OCI-LY1 (cell line): ENCODE results near the gene VSIG10L2.

Experiments used
- H2AFZ ChIP-seq: fragments of 200-600 bp; sonication (generic), shearing (Covaris generic); 2 replicates; pipeline ENCODE4 v1.6.0; 2014; ENCODE audit warnings: antibody characterized with exemption, mild to moderate bottlenecking, low read length
- H3F3A ChIP-seq: fragments of 200-600 bp; sonication (generic), shearing (Covaris generic); 2 replicates; pipeline ENCODE4 v1.6.0; 2014; ENCODE audit warnings: mild to moderate bottlenecking, antibody characterized with exemption, low read length, moderate library complexity; ENCODE audit not compliant: insufficient read depth
- H3K27ac ChIP-seq: fragments of 200-600 bp; sonication (generic); 2 replicates; pipeline ENCODE4 v1.5.1; 2014; ENCODE audit warnings: low read length, mixed run types, mild to moderate bottlenecking, low read depth; ENCODE audit not compliant: poor library complexity, severe bottlenecking
- H3K27me3 ChIP-seq: fragments of 200-600 bp; sonication (generic); 2 replicates; pipeline ENCODE4 v1.6.0; 2014; ENCODE audit warnings: antibody characterized with exemption, mild to moderate bottlenecking, low read length, moderate library complexity; ENCODE audit not compliant: insufficient read depth
- H3K36me3 ChIP-seq: fragments of 200-600 bp; sonication (generic); 2 replicates; pipeline ENCODE4 v1.6.1; 2014; ENCODE audit warnings: mild to moderate bottlenecking, antibody characterized with exemption, low read length, moderate library complexity, mixed read lengths; ENCODE audit not compliant: insufficient read depth
- H3K4me1 ChIP-seq: fragments of 200-600 bp; sonication (generic); 2 replicates; pipeline ENCODE4 v1.5.1; 2014; ENCODE audit warnings: mild to moderate bottlenecking, low read length, moderate library complexity; ENCODE audit not compliant: insufficient read depth, severe bottlenecking
- H3K4me2 ChIP-seq: fragments of 200-600 bp; sonication (generic), shearing (Covaris generic); 2 replicates; pipeline ENCODE4 v1.6.1; 2014; ENCODE audit warnings: low read length
- H3K4me3 ChIP-seq: fragments of 200-600 bp; sonication (generic); 2 replicates; pipeline ENCODE4 v1.5.1; 2014; ENCODE audit warnings: low read length, low read depth, mild to moderate bottlenecking, mixed read lengths; ENCODE audit not compliant: poor library complexity, severe bottlenecking
- H3K79me2 ChIP-seq: fragments of 200-600 bp; shearing (Covaris generic); 2 replicates; pipeline ENCODE4 v1.6.1; 2016; ENCODE audit warnings: mixed run types, low read length, mixed read lengths; ENCODE audit not compliant: insufficient read depth
- H3K9ac ChIP-seq: fragments of 200-600 bp; sonication (generic), shearing (Covaris generic); 2 replicates; pipeline ENCODE4 v1.6.1; 2014; ENCODE audit warnings: mild to moderate bottlenecking, low read length, mixed read lengths
- H3K9me2 ChIP-seq: fragments of 200-600 bp; sonication (generic), shearing (Covaris generic); 2 replicates; pipeline ENCODE4 v1.6.1; 2014; ENCODE audit warnings: low read depth, mild to moderate bottlenecking, low read length, mixed read lengths
- H3K9me3 ChIP-seq: fragments of 200-600 bp; shearing (Covaris generic); 2 replicates; pipeline ENCODE4 v1.6.1; 2014; ENCODE audit warnings: low read length, mixed read lengths
- H4K20me1 ChIP-seq: fragments of 200-600 bp; sonication (generic), shearing (Covaris generic); 2 replicates; pipeline ENCODE4 v1.6.0; 2016; ENCODE audit warnings: mild to moderate bottlenecking, low read length; ENCODE audit not compliant: insufficient read depth
- CTCF ChIP-seq: fragments of 200-600 bp; sonication (generic), shearing (Covaris generic); IDR thresholded peaks from 2 replicates; pipeline ENCODE4 v1.5.1; 2017; ENCODE audit warnings: mild to moderate bottlenecking, antibody characterized with exemption, low read length, moderate library complexity, mixed read lengths
- EZH2 ChIP-seq: fragments of 200-600 bp; sonication (generic), shearing (Covaris generic); IDR thresholded peaks from 2 replicates; pipeline ENCODE4 v1.8.0; 2017; ENCODE audit warnings: borderline replicate concordance, mixed run types, mild to moderate bottlenecking, antibody characterized with exemption, low read length, moderate library complexity, mixed read lengths

The VSIG10L2 gene

DNA sequence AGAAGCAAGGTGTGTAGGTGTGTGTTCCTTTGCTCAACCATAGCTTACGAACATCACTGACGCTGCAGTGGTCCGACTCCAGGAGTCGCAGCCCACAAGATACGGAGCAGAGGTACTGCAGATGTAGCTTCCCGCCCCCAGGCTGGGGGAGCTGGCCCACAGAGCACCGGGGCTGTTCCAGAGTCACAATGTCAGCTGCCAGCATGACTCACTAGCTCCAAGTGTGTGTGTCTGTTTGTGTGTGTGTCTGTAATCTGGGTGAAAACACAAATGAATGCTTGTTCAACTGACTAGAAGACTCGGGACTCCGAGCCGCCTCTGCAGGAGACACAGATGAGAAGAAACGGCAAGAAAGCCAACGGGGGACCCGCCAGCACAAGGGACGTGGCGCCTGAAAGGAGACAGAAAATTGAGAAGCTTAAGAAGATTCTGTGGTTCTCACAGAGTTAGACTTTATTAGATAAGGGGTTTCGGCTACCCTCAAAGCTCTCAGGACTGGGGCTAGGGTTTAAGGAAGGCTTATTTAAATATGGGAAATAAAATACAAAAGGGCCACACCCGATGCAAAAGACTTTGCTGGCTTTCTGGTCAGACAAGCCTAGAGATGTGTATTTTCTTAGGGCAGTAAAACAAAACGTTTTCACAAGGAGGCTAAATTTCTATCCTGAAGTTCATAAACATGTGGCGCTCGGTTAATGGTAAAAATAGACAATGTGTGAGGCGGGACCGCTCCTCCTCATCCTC, 10.7 kb downstream of the VSIG10L2 start:
- H3K9ac ChIP-seq = no peak overlapping the region
- H3K27me3 ChIP-seq = no peaks in the 10 kb centered on the region

GRCh38 chr11:125957618-125958332, 11.9 kb downstream of the VSIG10L2 start:
- TF ChIP-seq EZH2 = no peak
- no peak for TF ChIP-seq CTCF
- Histone ChIP-seq H3K27ac (no peak overlapping the region), H3K79me2 (no peaks in the 10 kb centered on the region), H3F3A (no peaks in the 10 kb centered on the region), H3K36me3 (no peaks in the 10 kb centered on the region), H3K4me2 (no peak overlapping the region), H3K9ac (no peak overlapping the region), H2AFZ (no peak overlapping the region), H3K9me2 (no peaks in the 10 kb centered on the region), H3K27me3 (no peaks in the 10 kb centered on the region), H3K4me3 (no peak overlapping the region), H4K20me1 (no peaks in the 10 kb centered on the region), H3K4me1 (no peaks in the 10 kb centered on the region), H3K9me3 (no peaks in the 10 kb centered on the region)

More for the DNA sequence above, 10.7 kb downstream of the VSIG10L2 start:
- H3K9me2 ChIP-seq = no peaks in the 10 kb centered on the region
- no peak overlapping the region for H3K27ac ChIP-seq
- no peaks in the 10 kb centered on the region for H3F3A ChIP-seq
- H3K79me2 ChIP-seq = no peaks in the 10 kb centered on the region
- H3K4me3 ChIP-seq = no peak overlapping the region
- H3K36me3 ChIP-seq = no peaks in the 10 kb centered on the region
- no peak overlapping the region for H3K4me2 ChIP-seq
- H3K9me3 ChIP-seq = no peaks in the 10 kb centered on the region
- H3K4me1 ChIP-seq = no peaks in the 10 kb centered on the region
- no peak for TF ChIP-seq CTCF
- no peak for TF ChIP-seq EZH2
- H2AFZ ChIP-seq = no peak overlapping the region
- no peaks in the 10 kb centered on the region for H4K20me1 ChIP-seq

DNA sequence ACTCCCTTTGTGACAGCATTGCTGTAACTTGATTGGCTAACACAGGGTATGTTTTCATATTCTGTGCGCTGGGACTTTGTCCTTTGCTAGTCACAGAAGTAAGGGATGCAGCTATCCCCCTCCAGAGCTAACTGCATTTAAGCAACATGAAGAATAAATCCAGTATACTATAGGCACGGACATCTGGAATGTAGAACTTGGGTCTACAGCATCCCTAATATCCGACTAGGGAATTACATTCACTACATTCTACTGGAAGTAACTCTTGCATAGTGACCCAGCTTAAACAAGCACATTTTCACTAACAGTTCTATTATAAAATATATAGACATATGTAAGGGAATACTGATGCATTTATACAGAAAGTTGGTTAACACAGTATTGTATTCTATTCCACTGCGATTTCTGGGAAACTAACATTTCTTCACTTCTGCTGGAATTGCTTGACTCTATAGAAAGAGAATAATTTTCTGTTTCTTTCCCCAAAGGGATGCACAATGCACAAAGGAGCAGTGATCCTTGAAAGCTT, 13.1 kb downstream of the VSIG10L2 start:
- no peak overlapping the region for H3K9ac ChIP-seq
- H3F3A ChIP-seq = no peaks in the 10 kb centered on the region
- no peak overlapping the region for H3K4me3 ChIP-seq
- no peaks in the 10 kb centered on the region for H3K9me2 ChIP-seq
- H3K36me3 ChIP-seq = no peaks in the 10 kb centered on the region
- H3K4me2 ChIP-seq = no peak overlapping the region
- no peak overlapping the region for H2AFZ ChIP-seq
- no peak overlapping the region for H3K27ac ChIP-seq
- no peaks in the 10 kb centered on the region for H4K20me1 ChIP-seq
- H3K4me1 ChIP-seq = no peaks in the 10 kb centered on the region
- H3K79me2 ChIP-seq = no peaks in the 10 kb centered on the region
- TF ChIP-seq EZH2 = no peak
- TF ChIP-seq CTCF = no peak
- no peaks in the 10 kb centered on the region for H3K9me3 ChIP-seq
- no peaks in the 10 kb centered on the region for H3K27me3 ChIP-seq
